ENCODE data around the gene GIMAP2. TPM values are rescaled to one million over a fixed set of nuclear protein-coding genes. Genes with fewer than 3 reads are reported as not detected.

GIMAP2 gene
- polyA plus RNA-seq = 9.3 TPM
- long read RNA-seq, donor 1, transcript GIMAP2-201 (3 exons, 1,449 nt) = major isoform, 5 of 5 reads
- long read RNA-seq, donor 1, partial matches to known transcripts = 0 of 5 reads
- long read RNA-seq, donor 1, other reads (novel, unspliced or antisense) = 0 of 5 reads
- long read RNA-seq, donor 2, transcript GIMAP2-201 (3 exons, 1,449 nt) = major isoform, 8 of 9 reads
- long read RNA-seq, donor 2, partial matches to known transcripts = 0 of 9 reads
- long read RNA-seq, donor 2, other reads (novel, unspliced or antisense) = 0 of 9 reads
- long read RNA-seq, donor 3, transcript GIMAP2-201 (3 exons, 1,449 nt) = major isoform, 7 of 7 reads
- long read RNA-seq, donor 3, partial matches to known transcripts = 0 of 7 reads
- long read RNA-seq, donor 3, other reads (novel, unspliced or antisense) = 0 of 7 reads
- long read RNA-seq, donor 4 = 0 reads
- long read RNA-seq, donor 5, partial matches to known transcripts = 6 of 8 reads
- long read RNA-seq, donor 5, other reads (novel, unspliced or antisense) = 0 of 8 reads
- long read RNA-seq, donor 6, partial matches to known transcripts = 0 of 5 reads
- long read RNA-seq, donor 6, other reads (novel, unspliced or antisense) = 0 of 5 reads
- long read RNA-seq, donor 7 = 0 reads
- long read RNA-seq, donor 8, partial matches to known transcripts = 11 of 15 reads
- long read RNA-seq, donor 8, other reads (novel, unspliced or antisense) = 0 of 15 reads
- long read RNA-seq, donor 9, partial matches to known transcripts = 0 of 4 reads
- long read RNA-seq, donor 9, other reads (novel, unspliced or antisense) = 0 of 4 reads
- long read RNA-seq, donor 10, partial matches to known transcripts = 0 of 3 reads
- long read RNA-seq, donor 10, other reads (novel, unspliced or antisense) = 0 of 3 reads
- long read RNA-seq, donor 11, partial matches to known transcripts = 0 of 4 reads
- long read RNA-seq, donor 11, other reads (novel, unspliced or antisense) = 0 of 4 reads

GRCh38 chr7:150685219-150686029 lies at the start of gene GIMAP2:
Gene GIMAP2, plus strand, starts transcription at chr7:150685706. Its CDS starts 1,354 bp downstream, at chr7:150687060.
- peak within 1 kb of the TSS; percentile 51 for H3K27ac ChIP-seq (ENCODE audit: low read length)
- no CpG with 5 or more reads among the region's 6 CpGs for WGBS (ENCODE audit: insufficient coverage, low lambda C conversion rate)
- no peaks in the 10 kb centered on the region for H3K36me3 ChIP-seq (ENCODE audit: control insufficient read depth, insufficient read depth, low read length)
- peak within 1 kb of the TSS; percentile 47 for H3K4me3 ChIP-seq (ENCODE audit: low read length)
- H3K9me3 ChIP-seq (ENCODE audit: control insufficient read depth, low read depth, low read length) = no peaks in the 10 kb centered on the region
- H3K27me3 ChIP-seq (ENCODE audit: control insufficient read depth, insufficient read depth, low read length) = no peaks in the 10 kb centered on the region
- peak; percentile 24 to 55 for DNase-seq
- no peaks in the 10 kb centered on the region for H3K4me1 ChIP-seq (ENCODE audit: control insufficient read depth, insufficient read depth, low read length)

GRCh38 chr7:150641854-150642253 lies 43.7 kb upstream of the GIMAP2 start:
- H3K27me3 ChIP-seq (ENCODE audit: control insufficient read depth, insufficient read depth, low read length) = no peaks in the 10 kb centered on the region
- no peaks in the 10 kb centered on the region for H3K4me1 ChIP-seq (ENCODE audit: control insufficient read depth, insufficient read depth, low read length)
- H3K36me3 ChIP-seq (ENCODE audit: control insufficient read depth, insufficient read depth, low read length) = no peaks in the 10 kb centered on the region
- no peaks in the 10 kb centered on the region for H3K9me3 ChIP-seq (ENCODE audit: control insufficient read depth, low read depth, low read length)
- H3K27ac ChIP-seq (ENCODE audit: low read length) = no peak overlapping the region
- DNase-seq = no peak
- H3K4me3 ChIP-seq (ENCODE audit: low read length) = no peak overlapping the region

- H3K27ac ChIP-seq (ENCODE audit: low read length) = no peak overlapping the region
- H3K4me3 ChIP-seq (ENCODE audit: low read length) = no peak overlapping the region
- H3K27me3 ChIP-seq (ENCODE audit: control insufficient read depth, insufficient read depth, low read length) = no peaks in the 10 kb centered on the region
- no peak for DNase-seq
- H3K9me3 ChIP-seq (ENCODE audit: control insufficient read depth, low read depth, low read length) = no peaks in the 10 kb centered on the region
- H3K36me3 ChIP-seq (ENCODE audit: control insufficient read depth, insufficient read depth, low read length) = no peaks in the 10 kb centered on the region
- no CpG with 5 or more reads among the region's 5 CpGs for whole genome bisulfite sequencing (ENCODE audit: insufficient coverage, low lambda C conversion rate)
- no peaks in the 10 kb centered on the region for H3K4me1 ChIP-seq (ENCODE audit: control insufficient read depth, insufficient read depth, low read length)
Measured at GRCh38 chr7:150642926-150643325, 42.6 kb upstream of the GIMAP2 start.

- DNase-seq = no peak
- WGBS (ENCODE audit: insufficient coverage, low lambda C conversion rate) = 100% methylated on average over 1 of the region's 6 CpGs
- Histone ChIP-seq H3K9me3 (ENCODE audit: control insufficient read depth, low read depth, low read length) (no peaks in the 10 kb centered on the region), H3K27me3 (ENCODE audit: control insufficient read depth, insufficient read depth, low read length) (no peaks in the 10 kb centered on the region), H3K4me3 (ENCODE audit: low read length) (no peak overlapping the region), H3K36me3 (ENCODE audit: control insufficient read depth, insufficient read depth, low read length) (no peaks in the 10 kb centered on the region), H3K4me1 (ENCODE audit: control insufficient read depth, insufficient read depth, low read length) (no peaks in the 10 kb centered on the region), H3K27ac (ENCODE audit: low read length) (no peak overlapping the region)
Measured at GRCh38 chr7:150645259-150646020, 40.1 kb upstream of the GIMAP2 start.

GRCh38 chr7:150648353-150649079 lies 37.0 kb upstream of the GIMAP2 start:
- H3K9me3 ChIP-seq (ENCODE audit: control insufficient read depth, low read depth, low read length) = no peaks in the 10 kb centered on the region
- H3K4me3 ChIP-seq (ENCODE audit: low read length) = no peak overlapping the region
- no peak overlapping the region for H3K27ac ChIP-seq (ENCODE audit: low read length)
- no peaks in the 10 kb centered on the region for H3K4me1 ChIP-seq (ENCODE audit: control insufficient read depth, insufficient read depth, low read length)
- no peak for DNase-seq
- no peaks in the 10 kb centered on the region for H3K27me3 ChIP-seq (ENCODE audit: control insufficient read depth, insufficient read depth, low read length)
- H3K36me3 ChIP-seq (ENCODE audit: control insufficient read depth, insufficient read depth, low read length) = no peaks in the 10 kb centered on the region
- WGBS (ENCODE audit: insufficient coverage, low lambda C conversion rate) = no CpG with 5 or more reads among the region's 3 CpGs

- no peak for DNase-seq
- no peaks in the 10 kb centered on the region for H3K4me1 ChIP-seq (ENCODE audit: control insufficient read depth, insufficient read depth, low read length)
Measured at GRCh38 chr7:150649080-150649385, 36.5 kb upstream of the GIMAP2 start.

GRCh38 chr7:150654692-150655091 lies 30.8 kb upstream of the GIMAP2 start:
- Histone ChIP-seq H3K4me1 (ENCODE audit: control insufficient read depth, insufficient read depth, low read length) (no peaks in the 10 kb centered on the region), H3K27me3 (ENCODE audit: control insufficient read depth, insufficient read depth, low read length) (no peaks in the 10 kb centered on the region)

More at GRCh38 chr7:150649080-150649385, 36.5 kb upstream of the GIMAP2 start:
- no peaks in the 10 kb centered on the region for H3K36me3 ChIP-seq (ENCODE audit: control insufficient read depth, insufficient read depth, low read length)
- no peak overlapping the region for H3K27ac ChIP-seq (ENCODE audit: low read length)
- no peaks in the 10 kb centered on the region for H3K9me3 ChIP-seq (ENCODE audit: control insufficient read depth, low read depth, low read length)
- no peaks in the 10 kb centered on the region for H3K27me3 ChIP-seq (ENCODE audit: control insufficient read depth, insufficient read depth, low read length)
- H3K4me3 ChIP-seq (ENCODE audit: low read length) = no peak overlapping the region
- no CpG with 5 or more reads among the region's 3 CpGs for WGBS (ENCODE audit: insufficient coverage, low lambda C conversion rate)

GRCh38 chr7:150656047-150656446 lies 29.5 kb upstream of the GIMAP2 start:
- no peaks in the 10 kb centered on the region for H3K4me1 ChIP-seq (ENCODE audit: control insufficient read depth, insufficient read depth, low read length)
- no peaks in the 10 kb centered on the region for H3K9me3 ChIP-seq (ENCODE audit: control insufficient read depth, low read depth, low read length)
- H3K27ac ChIP-seq (ENCODE audit: low read length) = no peak overlapping the region
- no peak overlapping the region for H3K4me3 ChIP-seq (ENCODE audit: low read length)
- no CpG with 5 or more reads among the region's 5 CpGs for WGBS (ENCODE audit: insufficient coverage, low lambda C conversion rate)
- H3K27me3 ChIP-seq (ENCODE audit: control insufficient read depth, insufficient read depth, low read length) = no peaks in the 10 kb centered on the region
- no peak for DNase-seq
- no peaks in the 10 kb centered on the region for H3K36me3 ChIP-seq (ENCODE audit: control insufficient read depth, insufficient read depth, low read length)

More at GRCh38 chr7:150654692-150655091, 30.8 kb upstream of the GIMAP2 start:
- WGBS (ENCODE audit: insufficient coverage, low lambda C conversion rate) = 60% methylated on average over 1 of the region's 2 CpGs
- no peak for DNase-seq
- Histone ChIP-seq H3K4me3 (ENCODE audit: low read length) (no peak overlapping the region), H3K36me3 (ENCODE audit: control insufficient read depth, insufficient read depth, low read length) (no peaks in the 10 kb centered on the region), H3K27ac (ENCODE audit: low read length) (no peak overlapping the region), H3K9me3 (ENCODE audit: control insufficient read depth, low read depth, low read length) (no peaks in the 10 kb centered on the region)

- Histone ChIP-seq H3K4me1 (ENCODE audit: control insufficient read depth, insufficient read depth, low read length) (no peaks in the 10 kb centered on the region), H3K27me3 (ENCODE audit: control insufficient read depth, insufficient read depth, low read length) (no peaks in the 10 kb centered on the region), H3K4me3 (ENCODE audit: low read length) (no peak overlapping the region), H3K27ac (ENCODE audit: low read length) (no peak overlapping the region), H3K9me3 (ENCODE audit: control insufficient read depth, low read depth, low read length) (no peaks in the 10 kb centered on the region), H3K36me3 (ENCODE audit: control insufficient read depth, insufficient read depth, low read length) (no peaks in the 10 kb centered on the region)
- no peak for DNase-seq
- WGBS (ENCODE audit: insufficient coverage, low lambda C conversion rate) = no CpG with 5 or more reads among the region's 3 CpGs
Measured at GRCh38 chr7:150657526-150657925, 28.0 kb upstream of the GIMAP2 start.

All from large intestine (tissue), 12 donors.